HG03354 (cell line): Measurements from ENCODE around the gene ATP5MG.

Experiments
- ATAC-seq: cut with Tn5 transposase; IDR thresholded peaks from one replicate; pipeline ENCODE4 v1.9.1; 2021; ENCODE audit warnings: mild to moderate bottlenecking; ENCODE audit not compliant: unreplicated experiment, poor library complexity, severe bottlenecking

Gene ATP5MG, protein sequence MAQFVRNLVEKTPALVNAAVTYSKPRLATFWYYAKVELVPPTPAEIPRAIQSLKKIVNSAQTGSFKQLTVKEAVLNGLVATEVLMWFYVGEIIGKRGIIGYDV

DNA sequence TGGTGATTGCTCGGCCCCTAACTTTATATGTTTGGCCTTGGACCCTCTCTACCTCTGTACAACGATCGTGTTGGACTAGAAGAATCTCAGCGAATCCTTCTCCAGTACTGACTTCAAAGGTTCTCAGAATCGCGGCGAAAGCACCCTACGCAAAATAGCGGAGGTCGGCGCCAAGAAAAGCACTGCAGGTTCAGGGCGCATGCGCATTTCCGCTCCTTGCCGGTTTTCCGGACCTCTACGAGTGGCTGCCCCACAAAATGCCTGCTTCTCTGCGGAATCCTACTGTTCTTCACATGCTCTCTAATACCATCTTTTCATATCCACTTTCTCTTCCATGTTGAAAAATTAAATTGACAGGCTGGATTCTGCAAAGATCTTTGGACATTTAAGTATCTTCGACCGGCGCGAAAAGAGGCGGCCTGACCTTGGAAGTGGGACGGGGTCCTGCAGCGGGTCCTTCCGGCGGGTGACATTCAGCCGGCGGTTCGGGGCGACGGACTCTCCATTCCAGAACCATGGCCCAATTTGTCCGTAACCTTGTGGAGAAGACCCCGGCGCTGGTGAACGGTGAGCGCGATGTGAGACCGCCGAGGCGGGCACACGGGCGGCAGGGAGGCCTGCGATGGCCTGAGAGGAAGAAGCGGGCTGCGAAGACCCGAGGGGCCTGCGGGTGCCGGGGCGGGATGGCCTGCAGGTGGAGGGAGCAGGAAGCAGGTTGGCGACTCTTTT is at the start of gene ATP5MG:
ATP5MG (plus strand) TSS at position 456 of the 729 bp plus-strand sequence; CDS start at position 516, 60 bp downstream.
- peak; percentile 66 for ATAC-seq

DNA sequence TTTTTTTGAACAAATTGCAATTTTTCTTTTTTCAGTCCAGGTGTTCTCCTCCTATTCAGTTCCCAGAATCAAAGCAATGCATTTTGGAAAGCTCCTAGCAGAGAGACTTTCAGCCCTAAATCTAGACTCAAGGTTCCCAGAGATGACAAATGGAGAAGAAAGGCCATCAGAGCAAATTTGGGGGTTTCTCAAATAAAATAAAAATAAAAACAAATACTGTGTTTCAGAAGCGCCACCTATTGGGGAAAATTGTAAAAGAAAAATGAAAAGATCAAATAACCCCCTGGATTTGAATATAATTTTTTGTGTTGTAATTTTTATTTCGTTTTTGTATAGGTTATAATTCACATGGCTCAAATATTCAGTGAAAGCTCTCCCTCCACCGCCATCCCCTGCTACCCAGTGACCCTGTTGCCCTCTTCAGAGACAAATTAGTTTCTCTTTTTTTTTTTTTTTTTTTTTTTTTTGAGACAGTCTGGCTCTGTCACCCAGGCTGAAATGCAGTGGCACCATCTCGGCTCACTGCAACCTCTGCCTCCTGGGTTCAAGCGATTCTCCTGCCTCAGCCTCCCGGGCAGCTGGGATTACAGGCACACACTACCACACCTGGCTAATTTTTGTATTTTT is 48.2 kb upstream of the ATP5MG start:
- no peak for ATAC-seq

DNA sequence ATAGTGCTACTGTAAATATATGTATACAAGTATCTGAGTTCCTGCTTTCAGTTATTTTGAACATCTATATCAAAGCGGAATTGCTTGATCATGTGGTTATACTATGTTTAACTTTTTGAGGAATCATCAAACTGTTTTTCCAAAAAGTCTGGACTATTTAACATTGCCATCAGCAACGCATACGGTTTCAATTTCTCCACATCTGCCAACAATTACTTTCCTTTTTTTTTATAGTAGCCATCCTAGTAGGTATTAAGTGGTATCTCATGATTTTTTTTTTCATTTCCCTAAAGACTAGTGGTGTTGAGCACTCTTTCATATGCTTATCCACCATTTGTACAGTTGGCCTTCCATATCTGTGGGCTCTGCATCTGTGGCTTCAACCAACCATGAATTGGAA is 43.3 kb upstream of the ATP5MG start:
- no peak for ATAC-seq

DNA sequence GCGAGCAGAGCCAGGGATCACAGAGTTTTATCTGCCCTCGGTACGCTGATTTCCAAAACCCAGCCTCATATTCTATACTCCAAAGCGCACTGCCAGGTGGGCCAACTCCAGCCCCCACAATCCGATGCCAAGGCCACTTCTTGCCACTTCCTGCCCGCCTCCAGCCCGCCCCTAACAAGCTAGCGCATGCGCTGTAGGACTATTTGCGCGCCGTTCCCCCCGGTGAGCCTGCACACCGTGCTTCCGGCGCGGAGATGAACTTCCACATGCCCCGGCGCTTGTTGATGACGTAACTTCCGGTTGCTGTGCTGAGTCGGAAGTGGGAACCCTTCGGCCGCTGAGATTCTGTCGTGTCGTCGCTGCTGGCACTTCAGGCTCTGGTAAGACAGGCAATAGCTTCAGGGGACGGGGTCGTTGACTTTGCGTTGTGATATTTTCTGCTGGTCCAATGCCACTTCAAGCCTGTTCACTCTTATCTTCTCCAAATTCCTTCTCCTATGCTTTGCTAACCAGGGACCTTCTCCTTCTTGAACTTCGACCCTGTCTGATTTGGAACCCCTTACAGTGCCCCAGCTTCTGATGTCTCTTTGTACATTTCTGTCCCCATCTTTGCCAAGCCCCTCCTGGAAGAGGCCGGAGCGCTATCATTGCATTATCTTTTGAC is 42.0 kb upstream of the ATP5MG start, which contains the start of gene UBE4A:
UBE4A (plus strand) TSS at position 306 of the 664 bp plus-strand sequence. CDS start 5,481 bp downstream, outside the sequence.
- peak; percentile 95 for ATAC-seq

DNA sequence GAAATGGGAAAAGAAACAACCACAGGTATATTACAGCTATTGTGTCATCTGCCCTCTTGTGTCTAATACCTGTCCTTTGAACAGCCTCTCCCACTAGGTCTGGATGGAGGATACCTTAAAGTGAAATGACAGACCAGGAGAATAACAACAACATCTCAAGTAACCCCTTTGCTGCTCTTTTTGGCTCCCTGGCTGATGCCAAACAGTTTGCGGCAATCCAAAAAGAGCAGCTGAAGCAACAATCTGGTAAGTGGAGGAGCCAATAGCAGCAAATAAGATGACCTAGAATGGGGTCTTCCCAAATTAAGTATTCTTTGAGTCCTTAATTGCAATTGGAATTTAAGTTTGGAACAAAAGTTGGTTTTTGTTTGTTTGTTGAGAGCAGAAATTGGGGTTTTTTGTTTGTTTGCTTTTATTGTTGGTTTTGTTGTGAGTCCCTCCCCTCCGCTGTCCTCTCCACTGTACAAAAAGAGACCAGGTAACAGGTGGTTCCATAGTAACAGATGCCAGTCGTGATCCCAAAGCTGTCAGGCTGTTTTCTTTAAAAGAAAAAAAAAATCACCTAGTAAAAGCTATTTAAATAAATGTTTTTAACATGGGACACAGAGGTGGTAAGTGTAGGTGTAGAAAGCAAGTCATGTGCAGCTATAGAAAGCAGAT is 36.3 kb upstream of the ATP5MG start:
- ATAC-seq: no peak

DNA sequence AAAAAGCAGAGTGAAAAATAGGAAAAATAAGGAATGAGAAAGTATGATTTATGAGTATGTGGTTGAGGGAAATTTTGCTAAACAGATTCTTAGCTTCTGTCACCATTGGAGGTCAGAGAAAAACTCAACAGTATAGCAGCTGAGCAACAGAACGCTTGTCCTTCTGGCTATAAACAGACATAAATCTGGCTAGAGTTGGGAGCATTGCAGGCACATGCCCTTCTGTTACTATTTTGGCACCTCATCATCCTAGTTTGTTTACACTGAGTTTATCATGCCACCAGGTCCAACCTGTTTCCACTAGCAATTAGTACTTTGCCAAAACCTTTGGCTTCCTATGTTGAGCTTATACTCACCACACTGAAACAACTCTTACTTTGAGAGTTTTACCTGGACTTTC is 35.1 kb upstream of the ATP5MG start:
- ATAC-seq: no peak

DNA sequence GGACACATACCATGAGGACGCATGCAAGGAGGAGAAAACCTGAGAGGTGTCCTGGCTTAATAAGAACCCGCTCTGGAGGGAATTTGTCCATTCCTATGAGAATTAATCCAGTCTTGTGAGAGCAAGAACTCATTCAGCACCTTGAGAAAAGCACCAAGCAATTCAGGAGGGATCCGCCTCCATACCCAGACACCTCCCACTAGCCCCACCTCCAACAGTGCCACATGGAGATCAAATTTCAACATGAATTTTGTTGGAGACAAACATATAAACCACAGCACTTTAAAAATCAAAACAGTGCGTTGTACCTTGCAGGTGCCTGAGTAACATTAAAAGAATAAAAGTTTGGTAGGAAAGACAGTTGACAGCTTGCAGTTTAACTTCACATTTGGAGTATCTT is 30.6 kb upstream of the ATP5MG start:
- ATAC-seq: no peak

DNA sequence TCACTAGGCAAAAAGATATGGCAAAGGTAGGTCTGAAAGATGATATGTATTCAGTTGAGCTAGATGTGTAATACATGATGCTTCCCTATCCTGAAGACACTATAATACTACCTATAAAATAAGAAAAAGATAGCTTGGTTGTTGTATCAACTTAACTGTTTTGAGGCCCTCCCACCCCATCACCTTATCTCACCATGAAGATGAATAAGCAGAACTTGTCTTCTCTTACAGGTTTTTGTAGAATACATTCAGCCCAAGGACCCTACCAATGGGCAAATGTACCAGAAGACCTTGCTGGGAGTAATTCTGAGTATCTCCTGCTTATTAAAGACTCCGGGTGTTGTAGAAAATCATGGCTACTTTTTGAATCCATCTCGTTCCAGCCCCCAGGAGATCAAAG is 28.1 kb upstream of the ATP5MG start:
- no peak for ATAC-seq

DNA sequence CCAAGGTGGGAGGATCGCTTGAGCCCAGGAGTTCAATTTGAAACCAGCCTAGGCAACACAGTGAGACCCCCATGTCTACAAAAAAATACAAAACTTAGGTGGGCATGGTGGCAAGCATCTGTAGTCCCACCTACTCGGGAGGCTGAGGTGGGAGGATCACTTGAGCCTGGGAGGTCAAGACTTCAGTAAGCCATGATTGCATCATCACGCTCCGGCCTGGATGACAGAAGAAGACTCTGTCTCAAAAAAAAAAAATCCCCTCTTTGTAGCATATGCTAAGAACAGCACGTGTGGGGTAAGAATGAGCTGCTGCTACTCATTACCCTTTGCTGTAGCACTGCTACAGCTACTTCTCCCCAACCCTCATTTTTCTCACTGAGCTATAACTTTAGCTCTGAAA is 27.5 kb upstream of the ATP5MG start:
- no peak for ATAC-seq

DNA sequence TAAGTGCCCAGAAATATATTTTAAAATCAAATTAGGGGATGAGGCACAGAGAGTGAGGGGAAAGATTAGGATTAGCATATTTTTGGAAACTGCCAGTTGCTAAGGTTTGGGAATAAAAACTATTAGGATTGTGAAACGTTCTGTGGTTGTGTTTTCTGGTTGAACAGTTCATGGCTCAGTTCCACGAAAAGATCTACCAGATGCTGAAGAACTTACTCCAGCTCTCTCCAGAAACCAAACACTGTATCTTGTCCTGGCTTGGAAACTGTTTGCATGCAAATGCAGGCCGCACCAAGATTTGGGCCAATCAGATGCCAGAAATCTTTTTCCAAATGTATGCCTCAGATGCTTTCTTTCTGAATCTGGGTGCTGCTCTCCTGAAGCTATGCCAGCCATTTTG is 26.7 kb upstream of the ATP5MG start:
- ATAC-seq: no peak

DNA sequence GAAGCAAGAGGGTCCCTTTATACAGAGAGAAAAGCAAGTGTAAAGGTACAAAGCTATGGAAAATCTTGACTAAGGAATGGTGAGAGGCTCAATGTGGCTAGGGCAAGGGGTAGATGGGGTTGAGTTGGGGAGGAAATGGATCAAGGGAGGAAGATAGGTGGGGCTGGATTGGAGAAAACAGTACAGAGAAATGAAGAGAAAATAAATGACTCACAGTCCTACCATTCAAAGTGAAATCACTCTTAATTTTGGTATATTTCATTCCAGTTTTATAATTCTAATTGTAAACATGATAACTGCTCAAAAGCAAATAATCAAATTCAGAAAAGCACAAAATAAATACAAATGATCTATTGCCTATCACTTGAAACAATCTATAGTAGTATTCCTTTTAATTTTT is 25.4 kb upstream of the ATP5MG start:
- no peak for ATAC-seq

DNA sequence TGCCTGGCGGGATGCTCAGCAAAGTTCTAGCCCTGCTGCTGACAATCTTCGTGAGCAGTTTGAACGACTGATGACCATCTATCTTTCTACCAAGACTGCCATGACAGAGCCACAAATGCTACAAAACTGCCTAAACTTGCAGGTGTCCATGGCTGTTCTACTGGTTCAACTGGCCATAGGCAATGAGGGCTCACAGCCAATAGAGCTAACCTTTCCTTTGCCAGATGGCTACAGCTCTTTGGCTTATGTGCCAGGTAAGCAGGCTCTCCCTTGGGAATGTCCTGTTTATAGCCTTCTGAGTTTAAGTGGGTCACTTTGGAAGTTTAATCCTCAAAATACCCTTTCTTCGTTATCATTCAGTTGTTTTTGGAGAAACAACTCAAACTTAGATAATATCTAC is 21.9 kb upstream of the ATP5MG start:
- no peak for ATAC-seq

DNA sequence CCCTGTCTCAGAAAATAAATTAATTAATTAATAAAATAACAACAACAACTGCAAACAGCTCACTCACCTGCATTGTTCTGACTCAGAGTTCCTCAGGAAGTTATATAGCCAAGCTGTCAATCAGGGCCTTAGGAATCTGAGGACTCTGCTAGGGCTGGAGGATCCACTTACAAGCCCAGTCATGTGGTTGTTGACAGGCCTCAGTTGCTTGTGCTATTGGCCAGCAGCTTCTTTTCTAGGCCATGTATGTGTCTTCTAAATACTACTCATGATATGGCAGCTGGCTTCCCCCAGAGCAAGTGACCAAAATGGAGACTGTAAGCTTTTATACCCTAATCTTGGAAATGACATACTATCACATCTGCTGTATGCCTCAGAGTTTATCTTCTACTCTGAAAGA is 20.8 kb upstream of the ATP5MG start:
- ATAC-seq: no peak

DNA sequence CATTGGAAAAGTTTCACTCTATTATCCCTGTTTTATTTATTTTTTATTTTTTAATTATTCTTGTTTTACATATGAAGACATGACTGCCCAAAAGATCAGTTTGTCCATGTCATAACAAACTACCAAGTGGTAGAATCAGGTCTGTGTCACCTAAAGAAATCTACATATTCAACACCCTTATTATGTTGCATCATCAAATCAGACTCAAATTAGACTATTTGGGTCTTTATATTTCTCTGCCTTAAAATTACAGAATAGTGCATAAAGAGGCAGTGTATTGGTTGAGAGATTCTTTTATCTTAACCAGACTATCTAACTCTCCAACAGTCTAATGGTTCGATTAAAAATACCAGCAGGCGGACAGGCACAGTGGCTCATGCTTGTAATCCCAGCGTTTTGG is 18.5 kb upstream of the ATP5MG start:
- ATAC-seq: no peak

DNA sequence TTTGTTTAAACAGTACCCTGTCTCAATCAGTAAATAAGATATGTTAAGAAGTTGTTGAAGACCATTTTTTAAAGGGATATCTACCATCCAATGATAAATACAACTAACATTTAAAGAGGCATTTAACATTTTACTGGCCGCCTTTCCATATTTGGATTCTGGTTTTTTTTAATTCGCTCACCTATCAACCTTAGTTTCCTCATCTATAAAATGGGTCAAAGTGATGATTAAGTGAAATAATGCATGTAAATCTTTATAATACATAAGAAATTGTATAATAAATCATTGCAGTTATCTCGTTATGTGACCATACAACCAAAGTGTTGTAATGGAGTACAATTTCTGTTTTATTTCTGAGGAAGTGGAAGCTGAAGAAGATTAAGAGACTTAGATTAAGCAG is 17.7 kb upstream of the ATP5MG start:
- ATAC-seq: no peak

DNA sequence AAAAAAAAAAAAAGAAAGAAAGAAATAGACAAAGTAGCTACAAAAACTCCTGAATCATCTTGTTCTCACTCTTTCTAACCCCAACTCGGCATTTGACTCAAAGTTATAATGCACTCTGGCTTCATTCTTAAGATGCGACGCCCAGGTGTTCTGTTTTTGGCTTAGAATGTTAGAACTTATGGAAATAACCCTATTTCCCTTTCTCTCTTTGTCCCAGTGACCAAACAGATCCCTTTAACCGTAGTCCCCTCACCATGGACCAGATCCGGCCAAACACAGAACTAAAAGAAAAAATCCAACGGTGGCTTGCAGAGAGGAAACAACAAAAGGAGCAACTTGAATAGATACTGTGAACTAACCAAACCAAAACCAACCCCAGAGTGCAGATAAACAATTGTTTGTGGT is 5.3 kb upstream of the ATP5MG start:
- no peak for ATAC-seq

DNA sequence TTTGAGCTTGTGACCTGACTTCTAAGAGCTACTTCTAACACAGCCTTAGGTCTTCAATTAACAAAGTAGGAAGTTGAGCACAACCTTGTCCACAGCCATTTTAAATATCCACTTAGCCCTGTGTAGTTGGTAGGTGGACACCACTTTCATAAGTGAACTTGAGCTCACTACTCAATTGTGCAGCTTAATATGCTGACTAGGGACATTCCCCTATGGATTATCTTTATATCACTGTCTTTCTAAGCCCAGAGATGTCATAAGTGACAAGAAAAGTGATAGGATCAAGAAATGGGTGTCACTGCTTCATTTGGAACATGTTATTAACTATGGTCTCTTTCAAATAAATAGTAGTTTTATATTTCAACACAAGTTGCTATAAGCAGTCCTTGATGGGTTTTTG is 4.0 kb upstream of the ATP5MG start:
- ATAC-seq: no peak

DNA sequence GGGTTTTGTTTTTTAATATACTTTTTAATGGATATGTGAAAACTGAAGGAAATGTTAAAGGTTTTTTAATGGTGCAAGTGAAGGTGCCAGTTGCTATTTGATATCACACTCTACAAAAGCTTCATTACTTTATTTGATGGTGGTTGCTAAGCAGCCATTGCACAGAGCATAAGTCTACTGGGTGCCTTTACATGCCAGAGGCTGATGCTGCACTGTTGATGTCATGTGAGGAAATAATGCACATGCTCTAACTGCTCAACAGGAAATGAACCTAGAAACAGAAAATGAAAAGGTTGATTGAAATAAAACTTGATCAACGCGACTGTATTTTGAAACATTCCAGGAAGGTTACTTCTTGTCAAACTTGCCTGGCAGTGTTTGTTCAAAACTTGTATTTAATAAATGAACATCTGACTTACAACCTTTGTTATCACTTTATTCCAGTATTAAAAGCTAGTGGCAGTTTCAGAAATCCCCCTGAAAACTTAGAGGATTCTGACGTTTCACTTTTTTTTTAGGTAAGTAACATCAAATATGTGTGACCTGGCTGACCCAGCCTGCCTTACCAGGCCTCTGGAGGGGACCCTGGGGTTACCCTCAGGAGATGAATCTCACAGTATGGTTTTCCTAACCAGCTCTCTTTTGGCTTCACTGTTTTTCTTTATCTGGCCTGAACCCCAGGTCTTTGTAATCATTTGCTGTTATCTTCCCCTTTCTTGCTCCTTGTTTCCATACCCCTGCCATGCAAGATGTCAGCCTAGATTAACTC is 2.4 kb upstream of the ATP5MG start:
- peak; percentile 57 for ATAC-seq

DNA sequence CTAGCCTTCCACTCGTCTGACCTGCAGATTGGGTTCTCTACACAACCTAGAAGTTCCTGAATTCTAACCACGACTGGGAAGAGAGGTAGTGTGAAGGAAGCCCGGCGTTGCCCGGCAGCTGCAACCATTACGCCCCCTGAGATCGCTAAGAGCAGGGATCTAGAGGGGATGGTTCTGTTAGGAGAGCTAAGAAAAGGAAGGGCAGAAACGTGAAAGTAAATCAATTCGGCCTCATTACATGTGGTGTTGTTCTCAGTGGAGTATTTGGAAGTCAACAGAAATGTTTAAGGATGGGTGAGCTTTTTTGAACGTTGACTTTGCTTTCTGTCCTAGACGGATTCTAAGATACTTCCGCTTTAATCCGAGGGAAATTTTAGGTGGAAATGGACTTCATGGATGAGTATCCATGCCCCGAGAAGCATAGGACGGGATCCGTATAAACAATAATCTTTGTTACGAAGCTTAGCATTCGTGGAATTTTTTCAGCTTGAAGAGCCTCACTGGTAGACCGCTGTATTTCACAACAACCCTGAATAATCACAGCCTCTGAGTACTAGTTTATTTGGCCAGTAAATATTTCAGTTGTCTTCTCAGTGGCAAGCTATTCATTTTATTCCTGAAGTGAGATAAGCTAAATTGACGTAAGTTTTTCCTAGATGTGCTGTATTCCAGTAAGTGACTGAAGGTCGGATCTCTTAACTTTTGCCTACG is 629 bp downstream of the ATP5MG start:
- no peak for ATAC-seq
